Memory B cell (primary cell): ENCODE results near the gene GNB4.

ENCODE experiments used
- ATAC-seq: fragments of 150-1000 bp; cut with Tn5 transposase; 2 replicates; pipeline ENCODE4 v1.10.0; 2021; ENCODE audit warnings: low read depth, mild to moderate bottlenecking, moderate library complexity
- DNase-seq, 2 donors: peaks; one replicate each; pipeline ENCODE4 v3.0.0; 2022; ENCODE audit warnings: low spot score in 2 of 2
- H3K27ac Mint-ChIP-seq: one replicate; pipeline ENCODE4 v1.8.0; 2022; ENCODE audit warnings: mild to moderate bottlenecking, moderate library complexity, mixed read lengths
- H3K27me3 Mint-ChIP-seq: one replicate; pipeline ENCODE4 v1.8.0; 2022; ENCODE audit warnings: mixed read lengths
- H3K36me3 Mint-ChIP-seq: one replicate; pipeline ENCODE4 v1.8.0; 2022; ENCODE audit warnings: mild to moderate bottlenecking, mixed read lengths
- H3K4me1 Mint-ChIP-seq: one replicate; pipeline ENCODE4 v1.8.0; 2022; ENCODE audit warnings: mixed read lengths
- H3K4me3 Mint-ChIP-seq: one replicate; pipeline ENCODE4 v1.8.0; 2022; ENCODE audit warnings: mild to moderate bottlenecking, moderate library complexity, mixed read lengths
- H3K9me3 Mint-ChIP-seq: one replicate; pipeline ENCODE4 v1.8.0; 2022; ENCODE audit warnings: mixed read lengths

Gene GNB4

GRCh38 chr3:179453967-179454366 is 2.7 kb upstream of the GNB4 start:
- H3K4me3 Mint-ChIP-seq, result no peak overlapping the region
- H3K36me3 Mint-ChIP-seq, result no peaks in the 10 kb centered on the region
- H3K27ac Mint-ChIP-seq, result no peak overlapping the region
- DNase-seq (no peak), ATAC-seq (no peak)
- no peaks in the 10 kb centered on the region for H3K9me3 Mint-ChIP-seq
- peaks cover 23% of the 10 kb centered on the region for H3K4me1 Mint-ChIP-seq
- no peaks in the 10 kb centered on the region for H3K27me3 Mint-ChIP-seq

GRCh38 chr3:179452872-179453271 is 1.6 kb upstream of the GNB4 start:
- H3K27ac Mint-ChIP-seq, result no peak overlapping the region
- H3K36me3 Mint-ChIP-seq, result peaks cover 2% of the 10 kb centered on the region
- ATAC-seq (no peak), DNase-seq (no peak)
- H3K9me3 Mint-ChIP-seq, result no peaks in the 10 kb centered on the region
- H3K27me3 Mint-ChIP-seq, result no peaks in the 10 kb centered on the region
- peak overlapping the region; percentile 32 for H3K4me3 Mint-ChIP-seq
- peaks cover 24% of the 10 kb centered on the region for H3K4me1 Mint-ChIP-seq

GRCh38 chr3:179452176-179452564 is 900 bp upstream of the GNB4 start:
- H3K36me3 Mint-ChIP-seq, result peaks cover 7% of the 10 kb centered on the region
- H3K4me1 Mint-ChIP-seq, result peaks cover 25% of the 10 kb centered on the region
- H3K27me3 Mint-ChIP-seq, result no peaks in the 10 kb centered on the region
- peak overlapping the region; percentile 93 for H3K4me3 Mint-ChIP-seq
- H3K9me3 Mint-ChIP-seq, result no peaks in the 10 kb centered on the region
- DNase-seq (no peak), ATAC-seq (no peak)
- peak overlapping the region; percentile 90 for H3K27ac Mint-ChIP-seq

- H3K27ac Mint-ChIP-seq, result peak overlapping the region; percentile 78
- peaks cover 11% of the 10 kb centered on the region for H3K36me3 Mint-ChIP-seq
- no peaks in the 10 kb centered on the region for H3K27me3 Mint-ChIP-seq
- ATAC-seq (peak; percentile 58), DNase-seq (peak in 1 of 2 donors; percentile 4)
- H3K4me1 Mint-ChIP-seq, result peaks cover 25% of the 10 kb centered on the region
- H3K4me3 Mint-ChIP-seq, result peak overlapping the region; percentile 90
- H3K9me3 Mint-ChIP-seq, result no peaks in the 10 kb centered on the region
These were observed 387 bp downstream of the GNB4 start for GRCh38 chr3:179450901-179451264.

- H3K27ac Mint-ChIP-seq, result peak overlapping the region; percentile 78
These were observed 989 bp downstream of the GNB4 start for GRCh38 chr3:179450261-179450701.

GRCh38 chr3:179449636-179450035 is 1.6 kb downstream of the GNB4 start:
- no peak for ATAC-seq
- Mint-ChIP-seq H3K4me3 (peak overlapping the region; percentile 41), H3K9me3 (no peaks in the 10 kb centered on the region), H3K36me3 (peaks cover 11% of the 10 kb centered on the region), H3K27me3 (no peaks in the 10 kb centered on the region), H3K27ac (no peak overlapping the region), H3K4me1 (peaks cover 22% of the 10 kb centered on the region)
- no peak for DNase-seq

More at GRCh38 chr3:179450261-179450701, 989 bp downstream of the GNB4 start:
- H3K9me3 Mint-ChIP-seq, result no peaks in the 10 kb centered on the region
- no peak for DNase-seq
- peaks cover 25% of the 10 kb centered on the region for H3K4me1 Mint-ChIP-seq
- no peak for ATAC-seq
- H3K36me3 Mint-ChIP-seq, result peaks cover 11% of the 10 kb centered on the region
- peak overlapping the region; percentile 90 for H3K4me3 Mint-ChIP-seq
- no peaks in the 10 kb centered on the region for H3K27me3 Mint-ChIP-seq

GRCh38 chr3:179447251-179447650 is 4.0 kb downstream of the GNB4 start:
- Mint-ChIP-seq H3K4me1 (peaks cover 25% of the 10 kb centered on the region), H3K4me3 (no peak overlapping the region), H3K27me3 (no peaks in the 10 kb centered on the region), H3K27ac (no peak overlapping the region), H3K9me3 (no peaks in the 10 kb centered on the region), H3K36me3 (peaks cover 11% of the 10 kb centered on the region)
- ATAC-seq (no peak), DNase-seq (no peak)

- Mint-ChIP-seq H3K27me3 (no peaks in the 10 kb centered on the region), H3K9me3 (no peaks in the 10 kb centered on the region), H3K4me3 (no peak overlapping the region), H3K27ac (no peak overlapping the region), H3K4me1 (peaks cover 20% of the 10 kb centered on the region), H3K36me3 (peaks cover 11% of the 10 kb centered on the region)
- peak in 1 of 2 donors; percentile 15 for DNase-seq
- ATAC-seq, result no peak
These were observed 4.8 kb downstream of the GNB4 start for GRCh38 chr3:179446501-179446900.

GRCh38 chr3:179438841-179439240 is 12.4 kb downstream of the GNB4 start:
- Mint-ChIP-seq H3K4me3 (peak overlapping the region; percentile 73), H3K4me1 (peaks cover 19% of the 10 kb centered on the region)

GRCh38 chr3:179436517-179436916 is 14.8 kb downstream of the GNB4 start:
- DNase-seq, result no peak
- H3K27me3 Mint-ChIP-seq, result no peaks in the 10 kb centered on the region
- H3K27ac Mint-ChIP-seq, result peak overlapping the region; percentile 55
- H3K9me3 Mint-ChIP-seq, result no peaks in the 10 kb centered on the region
- no peak overlapping the region for H3K4me3 Mint-ChIP-seq
- no peak for ATAC-seq
- peaks cover 32% of the 10 kb centered on the region for H3K4me1 Mint-ChIP-seq
- H3K36me3 Mint-ChIP-seq, result peaks cover 1% of the 10 kb centered on the region

More at GRCh38 chr3:179438841-179439240, 12.4 kb downstream of the GNB4 start:
- H3K27me3 Mint-ChIP-seq, result no peaks in the 10 kb centered on the region
- H3K36me3 Mint-ChIP-seq, result no peaks in the 10 kb centered on the region
- DNase-seq (peak; percentile 65 to 81), ATAC-seq (peak; percentile 92)
- peak overlapping the region; percentile 95 for H3K27ac Mint-ChIP-seq
- H3K9me3 Mint-ChIP-seq, result no peaks in the 10 kb centered on the region

GRCh38 chr3:179432451-179432850 is 18.8 kb downstream of the GNB4 start:
- DNase-seq, result no peak
- H3K27me3 Mint-ChIP-seq, result no peaks in the 10 kb centered on the region
- peak overlapping the region; percentile 57 for H3K4me3 Mint-ChIP-seq
- no peak for ATAC-seq
- H3K4me1 Mint-ChIP-seq, result peaks cover 26% of the 10 kb centered on the region
- H3K36me3 Mint-ChIP-seq, result peaks cover 5% of the 10 kb centered on the region
- no peaks in the 10 kb centered on the region for H3K9me3 Mint-ChIP-seq
- peak overlapping the region; percentile 73 for H3K27ac Mint-ChIP-seq

- DNase-seq (peak in 1 of 2 donors; percentile 20), ATAC-seq (peak; percentile 71)
- Mint-ChIP-seq H3K27ac (peak overlapping the region; percentile 73), H3K9me3 (no peaks in the 10 kb centered on the region), H3K4me3 (peak overlapping the region; percentile 57), H3K36me3 (peaks cover 7% of the 10 kb centered on the region), H3K27me3 (no peaks in the 10 kb centered on the region), H3K4me1 (peaks cover 28% of the 10 kb centered on the region)
These were observed 19.2 kb downstream of the GNB4 start for GRCh38 chr3:179432021-179432420.

- Mint-ChIP-seq H3K27ac (peak overlapping the region; percentile 52), H3K27me3 (no peaks in the 10 kb centered on the region), H3K4me1 (peaks cover 28% of the 10 kb centered on the region), H3K9me3 (no peaks in the 10 kb centered on the region), H3K4me3 (no peak overlapping the region), H3K36me3 (peaks cover 9% of the 10 kb centered on the region)
- no peak for ATAC-seq
- DNase-seq, result no peak
These were observed 20.9 kb downstream of the GNB4 start for GRCh38 chr3:179430277-179430870.

- ATAC-seq (no peak), DNase-seq (no peak)
- no peak overlapping the region for H3K27ac Mint-ChIP-seq
- H3K4me1 Mint-ChIP-seq, result peaks cover 28% of the 10 kb centered on the region
- H3K36me3 Mint-ChIP-seq, result peaks cover 20% of the 10 kb centered on the region
- H3K9me3 Mint-ChIP-seq, result no peaks in the 10 kb centered on the region
- H3K27me3 Mint-ChIP-seq, result no peaks in the 10 kb centered on the region
- H3K4me3 Mint-ChIP-seq, result no peak overlapping the region
These were observed 22.3 kb downstream of the GNB4 start for GRCh38 chr3:179428876-179429548.

- H3K36me3 Mint-ChIP-seq, result peaks cover 21% of the 10 kb centered on the region
- H3K27ac Mint-ChIP-seq, result no peak overlapping the region
- no peaks in the 10 kb centered on the region for H3K27me3 Mint-ChIP-seq
- peaks cover 12% of the 10 kb centered on the region for H3K4me1 Mint-ChIP-seq
- H3K9me3 Mint-ChIP-seq, result no peaks in the 10 kb centered on the region
- DNase-seq (no peak), ATAC-seq (no peak)
- H3K4me3 Mint-ChIP-seq, result no peak overlapping the region
These were observed 26.2 kb downstream of the GNB4 start for GRCh38 chr3:179425075-179425474.
